Rectal smooth muscle tissue (tissue), 1 donor: ENCODE measurements around the gene DDHD1.
"Not testable (repeated sequence)": the region's sequence is repeated elsewhere in the genome, so short reads cannot be mapped to it uniquely, and the experiment has no call there.

Experiments
- H3K27ac ChIP-seq: one replicate; pipeline ENCODE4 v1.7.0; 2013; ENCODE audit warnings: low read depth, low read length, inconsistent platforms
- H3K27me3 ChIP-seq: one replicate; pipeline ENCODE4 v1.7.0; 2013; ENCODE audit warnings: low read length; ENCODE audit not compliant: control insufficient read depth, insufficient read depth
- H3K36me3 ChIP-seq: one replicate; pipeline ENCODE4 v1.7.0; 2013; ENCODE audit warnings: low read length; ENCODE audit not compliant: control insufficient read depth, insufficient read depth
- H3K4me1 ChIP-seq: one replicate; pipeline ENCODE4 v1.7.0; 2013; ENCODE audit warnings: low read length; ENCODE audit not compliant: control insufficient read depth, insufficient read depth
- H3K4me3 ChIP-seq: one replicate; pipeline ENCODE4 v1.7.0; 2013; ENCODE audit warnings: low read length
- H3K9ac ChIP-seq: one replicate; pipeline ENCODE4 v1.7.0; 2013; ENCODE audit warnings: low read length

DDHD1 gene

GRCh38 chr14:53179486-53180005 is 26.4 kb upstream of the DDHD1 start:
- H3K4me3 ChIP-seq, H3K36me3 ChIP-seq, H3K9ac ChIP-seq, H3K4me1 ChIP-seq, H3K27ac ChIP-seq, H3K27me3 ChIP-seq: not testable (repeated sequence)

GRCh38 chr14:53175375-53175774 is 22.3 kb upstream of the DDHD1 start:
- Histone ChIP-seq H3K4me1 (no peaks in the 10 kb centered on the region), H3K27ac (no peak overlapping the region), H3K4me3 (no peak overlapping the region), H3K9ac (no peak overlapping the region), H3K36me3 (no peaks in the 10 kb centered on the region), H3K27me3 (no peaks in the 10 kb centered on the region)

DNA sequence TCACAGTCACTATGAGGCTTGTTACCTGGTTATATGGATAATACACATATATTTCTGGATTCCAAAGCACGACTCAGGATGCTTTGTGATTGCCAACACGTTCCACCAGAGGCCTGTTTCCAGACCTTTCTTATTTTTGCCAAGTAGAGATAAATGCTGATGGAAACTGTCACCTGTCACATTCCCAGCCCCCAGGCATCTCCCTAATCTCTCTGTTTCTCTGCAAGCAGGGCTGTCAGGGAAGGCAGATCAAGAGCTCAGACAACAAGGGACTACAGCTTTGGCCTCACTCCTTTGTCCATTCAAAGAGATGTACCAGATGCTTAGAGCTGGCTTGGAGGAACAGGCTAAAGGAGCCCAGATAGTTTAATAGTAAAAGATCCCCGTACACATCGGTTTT is 21.8 kb upstream of the DDHD1 start:
- H3K27ac ChIP-seq: no peak overlapping the region

GRCh38 chr14:53168786-53169185 is 15.7 kb upstream of the DDHD1 start:
- H3K27ac ChIP-seq: no peak overlapping the region
- H3K4me3 ChIP-seq: no peak overlapping the region
- no peaks in the 10 kb centered on the region for H3K27me3 ChIP-seq

More for the DNA sequence above, 21.8 kb upstream of the DDHD1 start:
- Histone ChIP-seq H3K27me3 (no peaks in the 10 kb centered on the region), H3K4me3 (no peak overlapping the region), H3K4me1 (no peaks in the 10 kb centered on the region), H3K36me3 (no peaks in the 10 kb centered on the region), H3K9ac (no peak overlapping the region)

GRCh38 chr14:53167602-53168328 is 14.6 kb upstream of the DDHD1 start:
- no peak overlapping the region for H3K27ac ChIP-seq
- no peaks in the 10 kb centered on the region for H3K36me3 ChIP-seq
- no peaks in the 10 kb centered on the region for H3K4me1 ChIP-seq
- no peak overlapping the region for H3K4me3 ChIP-seq
- H3K27me3 ChIP-seq: no peaks in the 10 kb centered on the region
- H3K9ac ChIP-seq: no peak overlapping the region

More at GRCh38 chr14:53168786-53169185, 15.7 kb upstream of the DDHD1 start:
- no peaks in the 10 kb centered on the region for H3K4me1 ChIP-seq
- no peak overlapping the region for H3K9ac ChIP-seq
- H3K36me3 ChIP-seq: no peaks in the 10 kb centered on the region

DNA sequence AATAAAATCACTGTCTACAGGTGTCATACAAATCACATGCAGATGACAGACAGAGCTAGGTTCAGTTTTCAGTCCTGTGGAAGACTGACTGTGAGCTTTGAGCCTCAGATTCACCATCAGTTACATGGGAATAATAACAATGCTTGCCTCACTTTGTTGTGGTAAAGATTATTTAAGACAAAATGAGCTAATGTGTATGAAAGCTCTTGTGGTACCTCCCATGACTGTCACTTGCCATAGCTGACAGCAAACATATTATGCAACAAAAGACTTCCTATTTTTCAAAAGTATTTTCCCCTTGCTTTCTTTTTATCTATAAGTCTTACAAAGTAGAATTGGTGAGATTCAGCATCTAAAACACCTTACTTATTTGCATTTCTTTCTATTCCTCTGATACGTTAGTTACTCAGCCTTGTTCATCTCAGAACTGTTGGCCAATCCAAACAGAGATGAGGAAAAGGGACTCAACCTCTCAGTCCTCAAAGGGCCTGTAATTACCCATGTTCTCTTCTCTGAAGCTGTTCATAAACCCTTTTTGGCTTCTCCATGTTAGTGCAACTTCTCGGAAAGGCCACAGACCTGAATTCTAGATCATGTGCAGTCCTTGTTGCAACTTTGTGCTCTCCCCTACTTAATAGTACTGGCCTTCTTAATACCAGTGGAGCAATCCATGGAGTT is 8.8 kb upstream of the DDHD1 start:
- H3K27ac ChIP-seq: no peak overlapping the region
- H3K9ac ChIP-seq: no peak overlapping the region
- H3K27me3 ChIP-seq: no peaks in the 10 kb centered on the region
- no peak overlapping the region for H3K4me3 ChIP-seq
- no peaks in the 10 kb centered on the region for H3K4me1 ChIP-seq
- H3K36me3 ChIP-seq: no peaks in the 10 kb centered on the region

DNA sequence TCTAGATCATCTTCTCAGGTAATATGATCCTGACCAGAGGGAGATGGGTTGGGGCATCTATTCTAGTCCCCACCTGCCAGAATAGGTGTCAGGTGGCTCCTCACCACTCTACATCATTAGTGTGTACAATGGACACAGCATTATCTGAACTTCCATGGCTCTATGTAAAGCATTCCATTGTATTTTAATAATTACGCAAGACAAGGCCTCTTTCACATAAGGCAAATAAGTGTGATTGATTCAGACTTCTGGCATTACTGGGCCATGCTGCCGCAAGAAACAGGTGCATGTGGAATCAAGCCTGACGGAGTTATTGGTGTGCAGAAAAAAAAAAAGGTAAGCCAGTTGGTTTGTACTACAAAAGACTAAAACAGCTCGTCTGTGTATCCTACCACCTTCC is 3.1 kb upstream of the DDHD1 start:
- peaks cover 4% of the 10 kb centered on the region for H3K4me1 ChIP-seq
- no peaks in the 10 kb centered on the region for H3K36me3 ChIP-seq
- no peaks in the 10 kb centered on the region for H3K27me3 ChIP-seq
- H3K27ac ChIP-seq: no peak overlapping the region
- no peak overlapping the region for H3K4me3 ChIP-seq
- no peak overlapping the region for H3K9ac ChIP-seq

- Histone ChIP-seq H3K4me1 (peaks cover 7% of the 10 kb centered on the region), H3K27ac (peak overlapping the region; percentile 85), H3K36me3 (no peaks in the 10 kb centered on the region), H3K9ac (no peak overlapping the region), H3K27me3 (no peaks in the 10 kb centered on the region), H3K4me3 (peak overlapping the region; percentile 72)
These were observed 584 bp upstream of the DDHD1 start for GRCh38 chr14:53153702-53154112.

- H3K4me3 ChIP-seq: peak overlapping the region; percentile 72
- peaks cover 1% of the 10 kb centered on the region for H3K36me3 ChIP-seq
- peak overlapping the region; percentile 85 for H3K27ac ChIP-seq
- H3K27me3 ChIP-seq: no peaks in the 10 kb centered on the region
- peak overlapping the region; percentile 82 for H3K9ac ChIP-seq
- H3K4me1 ChIP-seq: peaks cover 7% of the 10 kb centered on the region
These were observed 788 bp downstream of the DDHD1 start for GRCh38 chr14:53152184-53152886.

DNA sequence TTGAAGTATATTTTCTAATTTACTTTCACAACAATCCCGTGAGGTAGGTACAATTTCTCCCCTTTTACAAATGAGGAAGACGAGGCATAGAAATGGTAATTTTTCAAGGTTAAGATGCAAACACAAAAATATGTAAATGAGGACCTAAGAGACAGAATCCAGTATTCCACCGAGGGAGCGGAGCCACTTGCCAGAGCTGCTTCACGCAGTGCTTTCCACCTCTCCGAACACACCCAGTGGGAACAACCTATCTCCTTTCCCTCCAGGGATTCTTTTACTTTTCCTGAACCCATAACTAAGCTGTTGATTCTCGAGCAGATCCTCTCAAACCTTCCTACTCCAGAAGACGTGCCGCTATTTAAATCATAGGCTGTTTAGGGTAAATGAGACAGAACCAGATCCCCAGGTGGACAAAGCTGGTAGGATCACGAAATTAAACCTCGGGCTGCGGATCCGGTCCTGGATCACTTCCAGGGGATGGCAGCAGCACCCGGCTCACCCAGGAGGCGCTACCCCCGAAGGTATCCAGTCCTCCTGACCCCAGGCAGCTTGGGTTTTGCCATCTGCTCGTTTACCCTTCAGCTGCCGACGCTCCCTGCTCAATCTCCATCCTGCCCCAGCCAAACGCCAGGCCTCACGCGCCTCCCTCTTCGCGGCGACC is 1.5 kb downstream of the DDHD1 start:
- Histone ChIP-seq H3K36me3 (peaks cover 2% of the 10 kb centered on the region), H3K27ac (peak overlapping the region; percentile 85), H3K4me3 (peak overlapping the region; percentile 72), H3K27me3 (no peaks in the 10 kb centered on the region), H3K9ac (peak overlapping the region; percentile 82), H3K4me1 (peaks cover 7% of the 10 kb centered on the region)

GRCh38 chr14:53149668-53150316 is 3.3 kb downstream of the DDHD1 start:
- H3K4me3 ChIP-seq: no peak overlapping the region
- H3K4me1 ChIP-seq: peaks cover 7% of the 10 kb centered on the region
- no peak overlapping the region for H3K9ac ChIP-seq

More at GRCh38 chr14:53149668-53150316, 3.3 kb downstream of the DDHD1 start:
- H3K27ac ChIP-seq: no peak overlapping the region
- H3K36me3 ChIP-seq: peaks cover 2% of the 10 kb centered on the region
- H3K27me3 ChIP-seq: no peaks in the 10 kb centered on the region
